ENCODE results near the gene SNAP23.

Gene SNAP23

GRCh38 chr15:42456531-42456930 is 38.9 kb upstream of the SNAP23 start:
- POLR2A ChIA-PET (ENCODE audit: low non-redundant PET), result no interaction called here
- no peak for TF ChIP-seq CTCF (conservative IDR thresholded peaks at IDR 0.05; ENCODE audit: low read depth)
- H3K27ac ChIP-seq, result no peak overlapping the region
- CTCF ChIA-PET, result no interaction called here
- no peak for DNase-seq (ENCODE audit: low spot score)

GRCh38 chr15:42456971-42457370 is 38.5 kb upstream of the SNAP23 start:
- no peak overlapping the region for H3K27ac ChIP-seq
- POLR2A ChIA-PET (ENCODE audit: low non-redundant PET), result no interaction called here
- no peak for TF ChIP-seq CTCF (conservative IDR thresholded peaks at IDR 0.05; ENCODE audit: low read depth)
- CTCF ChIA-PET, result no interaction called here
- no peak for DNase-seq (ENCODE audit: low spot score)

- TF ChIP-seq CTCF (conservative IDR thresholded peaks at IDR 0.05; ENCODE audit: low read depth), result no peak
- no peak for DNase-seq (ENCODE audit: low spot score)
- POLR2A ChIA-PET (ENCODE audit: low non-redundant PET), result no interaction called here
- CTCF ChIA-PET, result no interaction called here
- no peak overlapping the region for H3K27ac ChIP-seq
These were observed 37.7 kb upstream of the SNAP23 start for GRCh38 chr15:42457445-42458442.

GRCh38 chr15:42461261-42461660 is 34.2 kb upstream of the SNAP23 start:
- ChIA-PET POLR2A (ENCODE audit: low non-redundant PET) (interaction anchor here (0.7 kb wide), 1 partner anchor 26 kb away, joined by 3 read pairs; no protein-coding TSS in a partner anchor), CTCF (interaction anchor here (0.7 kb wide), 1 partner anchor 71 kb away, joined by 3 read pairs; no protein-coding TSS in a partner anchor)
- TF ChIP-seq CTCF (conservative IDR thresholded peaks at IDR 0.05; ENCODE audit: low read depth), result no peak
- no peak overlapping the region for H3K27ac ChIP-seq
- DNase-seq (ENCODE audit: low spot score), result no peak

- H3K27ac ChIP-seq, result no peak overlapping the region
- ChIA-PET POLR2A (ENCODE audit: low non-redundant PET) (no interaction called here), CTCF (no interaction called here)
- DNase-seq (ENCODE audit: low spot score), result no peak
- no peak for TF ChIP-seq CTCF (conservative IDR thresholded peaks at IDR 0.05; ENCODE audit: low read depth)
These were observed 29.7 kb upstream of the SNAP23 start for GRCh38 chr15:42465520-42466259.

GRCh38 chr15:42471002-42471401 is 24.4 kb upstream of the SNAP23 start:
- no peak for TF ChIP-seq CTCF (conservative IDR thresholded peaks at IDR 0.05; ENCODE audit: low read depth)
- POLR2A ChIA-PET (ENCODE audit: low non-redundant PET), result no interaction called here
- CTCF ChIA-PET, result interaction anchor here (0.6 to 1.1 kb wide), 4 partner anchors 18 to 43 kb away, joined by 3 to 6 read pairs (median 4); no protein-coding TSS in a partner anchor
- DNase-seq (ENCODE audit: low spot score), result no peak
- H3K27ac ChIP-seq, result no peak overlapping the region
